NT2/D1 (cell line): ENCODE results near the gene POU2F3.

Source experiments
- SUZ12 ChIP-seq: IDR thresholded peaks from 2 replicates; pipeline ENCODE4 v1.6.1; 2011; ENCODE audit not compliant: insufficient read length, insufficient read depth; ENCODE audit errors: extremely low read depth
- YY1 ChIP-seq: IDR thresholded peaks from 2 replicates; pipeline ENCODE4 v1.6.1; 2011; ENCODE audit not compliant: insufficient read length, insufficient read depth

GRCh38 chr11:120219938-120220746 lies 19.8 kb upstream of the POU2F3 start:
- no peak for TF ChIP-seq SUZ12
- TF ChIP-seq YY1: no peak
